OCI-LY3 (cell line): ENCODE data around the gene SYPL1.

Source experiments
- CTCF ChIP-seq: fragments of 200-600, 300-600 bp; sonication (generic); IDR thresholded peaks from 2 replicates; pipeline ENCODE4 v1.5.1; 2014; ENCODE audit warnings: antibody characterized with exemption, low read length, low read depth
- EZH2phosphoT487 ChIP-seq: fragments of 200-600 bp; shearing (Covaris generic); IDR thresholded peaks from 2 replicates; pipeline ENCODE4 v1.6.1; 2018; ENCODE audit warnings: antibody characterized with exemption, mixed run types, low read depth

GRCh38 chr7:106064771-106065574, 47.1 kb downstream of the SYPL1 start:
- TF ChIP-seq CTCF, result no peak
- no peak for TF ChIP-seq EZH2phosphoT487
